Effector memory CD4-positive, alpha-beta T cell (primary cell): Measurements from ENCODE around the gene CTAGE9.

Source experiments
- DNase-seq, 3 donors: peaks; one replicate each; pipeline ENCODE4 v3.0.0-alpha.2; 2020
- H3K27ac ChIP-seq: 2 replicates; pipeline ENCODE4 v1.7.0; 2013; ENCODE audit warnings: mild to moderate bottlenecking, low read length, moderate library complexity; ENCODE audit not compliant: insufficient read depth, poor library complexity, severe bottlenecking
- H3K27me3 ChIP-seq: replicated peaks from 2 replicates; pipeline ENCODE4 v1.7.0; 2013; ENCODE audit warnings: mild to moderate bottlenecking, low read length; ENCODE audit not compliant: insufficient read depth, control insufficient read depth, poor library complexity, severe bottlenecking
- H3K36me3 ChIP-seq: 2 replicates; pipeline ENCODE4 v1.7.0; 2013; ENCODE audit warnings: mild to moderate bottlenecking, low read length, moderate library complexity; ENCODE audit not compliant: control insufficient read depth, insufficient read depth
- H3K4me1 ChIP-seq: 2 replicates; pipeline ENCODE4 v1.7.0; 2013; ENCODE audit warnings: low read length, mild to moderate bottlenecking; ENCODE audit not compliant: control insufficient read depth, insufficient read depth, poor library complexity, severe bottlenecking
- H3K4me3 ChIP-seq: 2 replicates; pipeline ENCODE4 v1.7.0; 2013; ENCODE audit warnings: low read length, low read depth, mild to moderate bottlenecking; ENCODE audit not compliant: insufficient read depth, poor library complexity, severe bottlenecking
- H3K9me3 ChIP-seq: 2 replicates; pipeline ENCODE4 v1.7.0; 2013; ENCODE audit warnings: mild to moderate bottlenecking, low read length, moderate library complexity; ENCODE audit not compliant: control insufficient read depth

CTAGE9 gene

DNA sequence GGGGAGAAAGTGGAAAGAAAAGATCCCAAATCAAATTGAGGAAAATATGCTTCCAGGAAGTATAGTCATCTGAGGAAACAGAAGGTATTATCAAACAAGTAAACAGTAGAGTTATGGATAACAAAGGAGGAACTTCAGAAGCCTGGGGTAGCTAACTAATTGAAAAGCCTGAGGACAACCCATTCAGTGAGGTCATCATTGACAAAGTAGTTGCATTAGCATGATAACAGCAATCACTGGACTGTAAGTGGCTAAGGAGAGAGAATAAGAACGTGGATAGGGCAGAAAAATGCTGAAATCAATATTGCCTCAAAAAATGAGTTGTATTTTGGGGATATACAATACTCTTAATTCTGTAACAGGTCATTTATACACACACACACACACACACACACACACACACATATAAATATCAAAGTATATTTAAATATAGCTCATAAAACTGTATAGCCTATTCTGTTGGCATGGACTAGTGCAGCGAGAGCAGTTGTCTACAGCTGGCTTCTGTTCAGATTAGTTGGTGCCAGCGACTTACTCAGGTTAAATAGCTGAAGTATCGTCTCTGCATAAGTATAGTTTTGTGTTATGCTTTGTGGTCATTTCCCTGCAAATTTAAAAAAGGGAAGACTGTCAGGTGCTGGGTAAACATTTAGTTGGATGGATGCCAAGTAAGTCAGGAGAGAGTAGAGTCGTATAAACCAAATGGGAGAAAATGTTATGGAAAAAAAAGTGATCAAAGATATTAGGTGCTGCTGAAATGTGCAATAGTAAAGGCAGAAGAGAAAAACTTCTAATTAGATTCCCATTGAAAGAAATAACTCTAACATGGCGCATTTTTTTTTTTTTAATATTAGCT lies 33.8 kb upstream of the CTAGE9 start:
- no peaks in the 10 kb centered on the region for H3K4me1 ChIP-seq
- H3K9me3 ChIP-seq: no peaks in the 10 kb centered on the region
- H3K27ac ChIP-seq: no peak overlapping the region
- no peaks in the 10 kb centered on the region for H3K27me3 ChIP-seq
- no peaks in the 10 kb centered on the region for H3K36me3 ChIP-seq
- no peak for DNase-seq
- H3K4me3 ChIP-seq: no peak overlapping the region

DNA sequence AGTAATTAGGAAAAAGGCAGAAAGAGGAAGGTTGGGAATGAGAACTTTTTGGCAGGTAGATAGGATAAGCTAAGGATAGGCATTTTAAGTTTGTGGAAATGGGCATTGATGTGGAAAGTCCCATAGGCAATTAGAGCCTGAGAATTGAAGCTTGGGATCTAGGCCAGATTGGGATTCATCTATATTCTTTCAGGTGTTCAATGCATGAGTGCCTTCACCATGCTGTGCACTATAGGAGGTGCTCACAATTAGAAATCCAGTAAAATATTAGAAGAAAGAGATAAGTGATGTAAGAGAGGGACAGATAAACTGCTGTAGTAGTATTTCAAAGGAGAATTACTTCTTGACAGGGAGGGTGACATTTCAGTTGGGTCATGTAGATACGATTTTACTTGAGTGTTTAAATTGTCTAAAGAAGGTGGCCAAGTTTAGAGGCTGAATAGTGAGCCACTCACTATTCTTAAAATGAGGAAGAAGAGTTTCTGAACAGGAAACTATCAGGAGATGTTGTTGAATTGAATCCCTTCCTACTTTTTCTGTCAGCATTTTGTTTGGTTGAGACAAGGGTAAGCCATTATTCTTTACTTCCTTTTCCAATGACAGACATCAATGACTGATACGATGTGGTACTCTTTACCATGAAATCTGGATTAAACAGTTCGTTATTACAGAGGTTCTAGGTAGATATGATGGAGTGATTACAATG lies 31.0 kb upstream of the CTAGE9 start:
- no peak overlapping the region for H3K27ac ChIP-seq
- no peak for DNase-seq
- H3K4me1 ChIP-seq: no peaks in the 10 kb centered on the region
- no peaks in the 10 kb centered on the region for H3K36me3 ChIP-seq
- no peak overlapping the region for H3K4me3 ChIP-seq
- no peaks in the 10 kb centered on the region for H3K27me3 ChIP-seq
- no peaks in the 10 kb centered on the region for H3K9me3 ChIP-seq

DNA sequence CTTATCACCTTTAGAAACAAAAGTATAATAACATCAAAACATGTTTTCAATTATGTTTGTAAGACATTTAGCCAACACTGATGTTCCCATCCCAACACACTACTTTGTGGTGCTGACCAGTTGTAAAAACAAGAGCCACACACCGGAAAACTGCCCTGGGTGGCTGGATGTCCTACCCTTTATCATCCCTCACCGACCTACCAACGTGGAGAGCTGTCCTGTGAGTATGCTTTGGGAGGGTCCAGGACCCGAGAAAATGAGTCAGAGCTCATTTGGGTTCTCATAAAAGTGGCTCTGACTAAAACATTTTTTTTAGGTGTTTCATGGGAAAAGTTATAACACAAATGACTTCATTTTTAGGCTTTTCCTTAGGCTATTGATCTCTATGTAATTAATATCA lies 29.3 kb upstream of the CTAGE9 start:
- H3K27me3 ChIP-seq: no peaks in the 10 kb centered on the region
- H3K4me3 ChIP-seq: no peak overlapping the region
- H3K36me3 ChIP-seq: no peaks in the 10 kb centered on the region
- no peak overlapping the region for H3K27ac ChIP-seq
- no peak for DNase-seq
- no peaks in the 10 kb centered on the region for H3K9me3 ChIP-seq
- H3K4me1 ChIP-seq: no peaks in the 10 kb centered on the region

DNA sequence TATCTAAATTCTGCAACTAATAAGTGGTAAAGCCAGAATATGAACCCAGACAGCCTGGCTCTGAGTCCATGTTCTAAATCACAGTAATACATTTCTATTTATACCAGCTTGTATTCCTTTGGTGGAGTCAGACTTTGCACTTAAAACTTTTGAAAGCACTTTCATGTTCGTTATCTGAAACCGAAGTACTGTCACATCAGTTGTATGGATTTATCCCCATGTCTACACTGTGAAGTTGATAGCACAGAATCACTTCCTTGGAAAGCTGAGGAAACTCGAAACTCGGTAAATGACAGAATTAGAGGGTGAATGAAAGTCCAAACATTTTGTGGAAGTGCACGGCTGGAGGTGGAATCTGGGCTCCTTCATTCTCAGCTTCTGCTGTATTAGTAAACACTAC lies 28.3 kb upstream of the CTAGE9 start:
- Histone ChIP-seq H3K4me3 (no peak overlapping the region), H3K27ac (no peak overlapping the region), H3K9me3 (no peaks in the 10 kb centered on the region), H3K4me1 (no peaks in the 10 kb centered on the region), H3K27me3 (no peaks in the 10 kb centered on the region), H3K36me3 (no peaks in the 10 kb centered on the region)
- DNase-seq: no peak

GRCh38 chr6:131736811-131737210 lies 26.0 kb upstream of the CTAGE9 start:
- Histone ChIP-seq H3K36me3 (no peaks in the 10 kb centered on the region), H3K4me3 (no peak overlapping the region), H3K4me1 (no peaks in the 10 kb centered on the region), H3K9me3 (no peaks in the 10 kb centered on the region), H3K27me3 (no peaks in the 10 kb centered on the region), H3K27ac (no peak overlapping the region)
- DNase-seq: no peak

DNA sequence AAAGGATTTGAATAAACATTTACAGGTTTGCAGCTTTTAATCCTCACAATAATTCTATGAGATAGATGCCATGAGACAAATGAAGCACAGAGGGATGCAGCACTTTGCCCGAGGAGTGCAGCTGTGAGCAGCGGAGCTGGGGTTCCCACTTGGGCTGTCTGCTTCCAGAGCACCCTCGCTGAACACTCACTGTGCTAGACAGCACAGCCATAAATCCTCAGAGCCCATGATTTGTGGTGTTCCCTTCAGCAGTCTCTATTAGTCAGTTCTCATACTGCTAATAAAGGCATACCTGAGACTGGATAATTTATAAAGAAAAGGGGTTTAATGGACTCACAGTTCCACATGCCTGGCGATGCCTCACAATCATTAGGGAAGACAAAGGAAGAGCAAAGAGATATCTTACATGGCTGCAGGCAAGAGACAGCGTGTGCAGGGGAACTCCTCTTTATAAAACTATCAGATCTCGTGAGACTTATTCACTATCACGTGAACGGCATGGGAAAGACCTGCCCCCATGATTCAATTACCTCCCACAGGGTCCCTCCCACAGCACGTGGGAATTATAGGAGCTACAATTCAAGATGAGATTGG lies 25.3 kb upstream of the CTAGE9 start:
- no peaks in the 10 kb centered on the region for H3K4me1 ChIP-seq
- H3K27ac ChIP-seq: no peak overlapping the region
- DNase-seq: no peak
- no peaks in the 10 kb centered on the region for H3K27me3 ChIP-seq
- no peak overlapping the region for H3K4me3 ChIP-seq
- no peaks in the 10 kb centered on the region for H3K36me3 ChIP-seq
- H3K9me3 ChIP-seq: no peaks in the 10 kb centered on the region

DNA sequence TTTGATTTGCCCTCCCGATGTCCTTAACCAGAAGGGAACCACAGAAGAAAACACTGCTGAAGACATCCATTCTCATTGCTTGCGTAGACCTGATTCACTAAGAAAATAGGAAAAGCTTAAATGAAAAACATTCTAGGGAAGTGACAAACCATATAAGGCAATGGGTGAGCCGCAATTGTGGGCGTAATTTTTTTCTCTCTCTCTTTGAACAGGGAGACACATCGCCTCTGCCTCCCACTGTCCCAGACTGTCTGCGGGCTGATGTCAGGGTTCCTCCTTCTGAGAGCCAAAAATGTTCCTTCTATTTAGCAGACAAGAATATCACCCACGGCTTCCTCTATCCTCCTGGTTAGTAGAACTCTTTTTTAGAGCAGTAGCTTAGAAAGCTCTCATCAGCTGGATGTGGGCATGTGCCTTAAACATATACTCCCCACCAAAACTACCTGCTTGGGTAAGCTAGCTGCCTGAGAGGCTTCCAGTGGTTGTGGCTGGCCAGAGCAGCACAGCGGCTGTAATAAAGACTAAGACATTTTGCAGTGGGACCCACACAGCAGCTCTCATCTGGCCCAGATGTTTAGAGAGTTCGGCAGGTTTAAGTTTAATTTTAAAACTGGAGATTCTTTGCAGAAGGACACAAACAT lies 22.7 kb upstream of the CTAGE9 start:
- Histone ChIP-seq H3K4me3 (no peak overlapping the region), H3K4me1 (no peaks in the 10 kb centered on the region), H3K27ac (no peak overlapping the region), H3K27me3 (no peaks in the 10 kb centered on the region), H3K9me3 (no peaks in the 10 kb centered on the region), H3K36me3 (no peaks in the 10 kb centered on the region)
- no peak for DNase-seq

GRCh38 chr6:131731224-131731623 lies 20.4 kb upstream of the CTAGE9 start:
- Histone ChIP-seq H3K36me3 (no peaks in the 10 kb centered on the region), H3K27me3 (no peaks in the 10 kb centered on the region), H3K4me1 (no peaks in the 10 kb centered on the region), H3K27ac (no peak overlapping the region), H3K4me3 (no peak overlapping the region), H3K9me3 (no peaks in the 10 kb centered on the region)
- DNase-seq: no peak

GRCh38 chr6:131730264-131730663 lies 19.4 kb upstream of the CTAGE9 start:
- no peaks in the 10 kb centered on the region for H3K27me3 ChIP-seq
- no peaks in the 10 kb centered on the region for H3K36me3 ChIP-seq
- H3K27ac ChIP-seq: no peak overlapping the region
- no peak overlapping the region for H3K4me3 ChIP-seq
- no peaks in the 10 kb centered on the region for H3K4me1 ChIP-seq
- DNase-seq: no peak
- no peaks in the 10 kb centered on the region for H3K9me3 ChIP-seq

GRCh38 chr6:131729550-131729949 lies 18.7 kb upstream of the CTAGE9 start:
- Histone ChIP-seq H3K9me3 (no peaks in the 10 kb centered on the region), H3K36me3 (no peaks in the 10 kb centered on the region), H3K4me3 (no peak overlapping the region), H3K27me3 (no peaks in the 10 kb centered on the region), H3K27ac (no peak overlapping the region), H3K4me1 (no peaks in the 10 kb centered on the region)
- DNase-seq: no peak
